ENCODE data around the gene ASMTL.

- TF ChIP-seq, protein P1, sequence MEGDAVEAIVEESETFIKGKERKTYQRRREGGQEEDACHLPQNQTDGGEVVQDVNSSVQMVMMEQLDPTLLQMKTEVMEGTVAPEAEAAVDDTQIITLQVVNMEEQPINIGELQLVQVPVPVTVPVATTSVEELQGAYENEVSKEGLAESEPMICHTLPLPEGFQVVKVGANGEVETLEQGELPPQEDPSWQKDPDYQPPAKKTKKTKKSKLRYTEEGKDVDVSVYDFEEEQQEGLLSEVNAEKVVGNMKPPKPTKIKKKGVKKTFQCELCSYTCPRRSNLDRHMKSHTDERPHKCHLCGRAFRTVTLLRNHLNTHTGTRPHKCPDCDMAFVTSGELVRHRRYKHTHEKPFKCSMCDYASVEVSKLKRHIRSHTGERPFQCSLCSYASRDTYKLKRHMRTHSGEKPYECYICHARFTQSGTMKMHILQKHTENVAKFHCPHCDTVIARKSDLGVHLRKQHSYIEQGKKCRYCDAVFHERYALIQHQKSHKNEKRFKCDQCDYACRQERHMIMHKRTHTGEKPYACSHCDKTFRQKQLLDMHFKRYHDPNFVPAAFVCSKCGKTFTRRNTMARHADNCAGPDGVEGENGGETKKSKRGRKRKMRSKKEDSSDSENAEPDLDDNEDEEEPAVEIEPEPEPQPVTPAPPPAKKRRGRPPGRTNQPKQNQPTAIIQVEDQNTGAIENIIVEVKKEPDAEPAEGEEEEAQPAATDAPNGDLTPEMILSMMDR (IDR thresholded peaks at IDR 0.05; ENCODE audit: insufficient read depth, low read length, poor library complexity, severe bottlenecking): no peak
- no peak for TF ChIP-seq EZH2phosphoT487 (conservative IDR thresholded peaks at IDR 0.05; ENCODE audit: low read length)
These were observed 55.1 kb downstream of the ASMTL start for GRCh38 chrX:1397441-1398270.

Measured in SU-DHL-6 (cell line).